Caco-2 (cell line): ENCODE results near the gene FOXF1. TPM values are rescaled to one million over a fixed set of nuclear protein-coding genes. Genes with fewer than 3 reads are reported as not detected.

Experiments used
- BruUV-seq: library from RNA; stranded (reverse); fragments of 400-500 nt; replicated peaks from 2 replicates; lab custom pipeline; 2021; lab: Mats Ljungman, UMichigan
- CTCF ChIA-PET: fragments of 300-600 bp; sonication (Branson Sonifier 250); formaldehyde crosslinking; loops from one replicate; lab custom pipeline; 2022; ENCODE audit warnings: antibody characterized with exemption; lab: Charles Lee
- POLR2A ChIA-PET: fragments of 300-600 bp; sonication (Branson Sonifier 250); formaldehyde crosslinking; loops from one replicate; lab custom pipeline; 2022; ENCODE audit warnings: antibody characterized with exemption; lab: Charles Lee
- DNase-seq, 2 experiments: peaks; one replicate each; pipeline versions ENCODE4 v3.0.0 to v3.0.0-alpha.2; 2020 to 2022
- H3K27me3 ChIP-seq: replicated peaks from 2 replicates; pipeline ENCODE4 v1.6.0; 2011; ENCODE audit warnings: low read length; ENCODE audit not compliant: control insufficient read depth, insufficient read depth
- H3K36me3 ChIP-seq: 2 replicates; pipeline ENCODE4 v1.5.1; 2011; ENCODE audit warnings: low read length; ENCODE audit not compliant: control insufficient read depth, insufficient read depth
- H3K4me1 ChIP-seq: fragments of 250-450 bp; sonication (Bioruptor Pico); 2 replicates; pipeline ENCODE4 v1.5.1; 2020; ENCODE audit warnings: mild to moderate bottlenecking
- H3K4me3 ChIP-seq: 2 replicates; pipeline ENCODE4 v1.5.1; 2011; ENCODE audit warnings: low read depth, mild to moderate bottlenecking, control low read depth, low read length
- H3K9me3 ChIP-seq: fragments of 250-450 bp; sonication (Bioruptor Pico); 2 replicates; pipeline ENCODE4 v1.5.1; 2020; ENCODE audit warnings: mild to moderate bottlenecking, moderate library complexity
- H3K27ac Mint-ChIP-seq: one replicate; pipeline ENCODE4 v1.8.0; 2022; ENCODE audit warnings: mixed read lengths; ENCODE audit not compliant: unreplicated experiment
- H3K27me3 Mint-ChIP-seq: one replicate; pipeline ENCODE4 v1.8.0; 2022; ENCODE audit warnings: mixed read lengths; ENCODE audit not compliant: insufficient read depth, unreplicated experiment
- H3K36me3 Mint-ChIP-seq: one replicate; pipeline ENCODE4 v1.8.0; 2022; ENCODE audit warnings: mild to moderate bottlenecking, mixed read lengths; ENCODE audit not compliant: insufficient read depth, unreplicated experiment
- H3K4me1 Mint-ChIP-seq: one replicate; pipeline ENCODE4 v1.8.0; 2022; ENCODE audit warnings: low read depth, mixed read lengths; ENCODE audit not compliant: unreplicated experiment
- H3K4me3 Mint-ChIP-seq: one replicate; pipeline ENCODE4 v1.8.0; 2022; ENCODE audit warnings: mild to moderate bottlenecking, moderate library complexity, mixed read lengths; ENCODE audit not compliant: unreplicated experiment
- H3K9me3 Mint-ChIP-seq: one replicate; pipeline ENCODE4 v1.8.0; 2022; ENCODE audit warnings: mixed read lengths; ENCODE audit not compliant: unreplicated experiment
- CTCF ChIP-seq, 2 experiments: fragments of 200-600 bp in 1 of 2; IDR thresholded peaks; 1 replicate in 1 of 2; 2 replicates in 1 of 2; pipeline versions ENCODE4 v1.5.1 to v1.8.0; 2011 to 2022; ENCODE audit warnings: antibody characterized with exemption in 1 of 2, control low read depth in 1 of 2, inconsistent platforms in 1 of 2, low read depth in 1 of 2, low read length in 1 of 2, mild to moderate bottlenecking in 1 of 2, moderate library complexity in 1 of 2; ENCODE audit not compliant: insufficient read depth in 1 of 2, severe bottlenecking in 1 of 2, unreplicated experiment in 1 of 2
- intact Hi-C: fragments of 100-400 bp; cut with micrococcal nuclease; formaldehyde crosslinking; loops from one replicate; pipeline ENCODE4 v1.10.0; 2022; ENCODE audit not compliant: unreplicated experiment
- total RNA-seq: library from RNA; stranded (reverse); gene quantifications from 2 replicates; pipeline ENCODE4 v1.2.3, GENCODE V29; 2022

FOXF1 gene
- total RNA-seq, 1 experiment from 2014 or later = 0.09 TPM

- Histone ChIP-seq H3K27me3 (no peaks in the 10 kb centered on the region), H3K36me3 (no peaks in the 10 kb centered on the region), H3K4me1 (no peaks in the 10 kb centered on the region), H3K4me3 (no peak overlapping the region), H3K9me3 (no peaks in the 10 kb centered on the region)
- H3K4me3 Mint-ChIP-seq = no peak overlapping the region
- intact Hi-C loops = loop anchor here (10.0 kb wide), 1 partner anchor 826 kb away; the partner anchor contains the start of gene FBXO31
- H3K27me3 Mint-ChIP-seq = peaks cover 3% of the 10 kb centered on the region
- no peak overlapping the region for H3K27ac Mint-ChIP-seq
- DNase-seq = no peak
- CTCF ChIA-PET = interaction anchor here (0.9 kb wide), 1 partner anchor 505 kb away, joined by 5 read pairs; no protein-coding TSS in a partner anchor
- no peak for TF ChIP-seq CTCF (IDR thresholded peaks at IDR 0.05; ENCODE audit: insufficient read depth in 1 of 2, low read depth in 1 of 2, low read length in 1 of 2, severe bottlenecking in 1 of 2, unreplicated experiment in 1 of 2)
- POLR2A ChIA-PET = no interaction called here
- peaks cover 8% of the 10 kb centered on the region for H3K4me1 Mint-ChIP-seq
- BruUV-seq = no TSS peak
- peaks cover 12% of the 10 kb centered on the region for H3K36me3 Mint-ChIP-seq
- no peaks in the 10 kb centered on the region for H3K9me3 Mint-ChIP-seq
Observed at GRCh38 chr16:86558355-86559193, 48.2 kb downstream of the FOXF1 start.

GRCh38 chr16:86559802-86560305 is 49.5 kb downstream of the FOXF1 start:
- Mint-ChIP-seq H3K4me3 (no peak overlapping the region), H3K36me3 (peaks cover 13% of the 10 kb centered on the region), H3K9me3 (no peaks in the 10 kb centered on the region), H3K27ac (no peak overlapping the region), H3K27me3 (peaks cover 10% of the 10 kb centered on the region), H3K4me1 (peaks cover 6% of the 10 kb centered on the region)
- ChIA-PET CTCF (no interaction called here), POLR2A (no interaction called here)
- Histone ChIP-seq H3K4me3 (no peak overlapping the region), H3K27me3 (no peaks in the 10 kb centered on the region), H3K9me3 (no peaks in the 10 kb centered on the region), H3K36me3 (no peaks in the 10 kb centered on the region), H3K4me1 (no peaks in the 10 kb centered on the region)
- no TSS peak for BruUV-seq
- DNase-seq = peak in 1 of 2 experiments; percentile 29
- no peak for TF ChIP-seq CTCF (IDR thresholded peaks at IDR 0.05; ENCODE audit: insufficient read depth in 1 of 2, low read depth in 1 of 2, low read length in 1 of 2, severe bottlenecking in 1 of 2, unreplicated experiment in 1 of 2)
- intact Hi-C loops = loop anchor here (5.0 to 10.0 kb wide), 2 partner anchors 737 to 825 kb away; partner anchors contain the start of gene FBXO31

- ChIA-PET POLR2A (no interaction called here), CTCF (interaction anchor here (0.6 to 2.7 kb wide), 2 partner anchors 500 to 501 kb away, joined by 3 to 35 read pairs; no protein-coding TSS in a partner anchor)
- DNase-seq = no peak
- no peaks in the 10 kb centered on the region for H3K27me3 ChIP-seq
- no peak overlapping the region for H3K27ac Mint-ChIP-seq
- BruUV-seq = no TSS peak
- H3K4me1 ChIP-seq = no peaks in the 10 kb centered on the region
- peaks cover 10% of the 10 kb centered on the region for H3K27me3 Mint-ChIP-seq
- peaks cover 6% of the 10 kb centered on the region for H3K4me1 Mint-ChIP-seq
- H3K9me3 ChIP-seq = no peaks in the 10 kb centered on the region
- H3K36me3 Mint-ChIP-seq = peaks cover 5% of the 10 kb centered on the region
- TF ChIP-seq CTCF (IDR thresholded peaks at IDR 0.05; ENCODE audit: insufficient read depth in 1 of 2, low read depth in 1 of 2, low read length in 1 of 2, severe bottlenecking in 1 of 2, unreplicated experiment in 1 of 2) = no peak
- H3K9me3 Mint-ChIP-seq = no peaks in the 10 kb centered on the region
- intact Hi-C loops = loop anchor here (5.0 kb wide), 1 partner anchor 735 kb away; no protein-coding TSS in a partner anchor
- H3K36me3 ChIP-seq = no peaks in the 10 kb centered on the region
- H3K4me3 Mint-ChIP-seq = no peak overlapping the region
- no peak overlapping the region for H3K4me3 ChIP-seq
Observed at GRCh38 chr16:86562356-86562755, 52.0 kb downstream of the FOXF1 start.
